Endodermal cell (in vitro differentiated cells): ENCODE measurements around the gene RHCE. TPM values are rescaled to one million over a fixed set of nuclear protein-coding genes. Genes with fewer than 3 reads are reported as not detected.

Source experiments
- DNase-seq: peaks from one replicate; pipeline ENCODE4 v3.0.0-alpha.2; 2017
- H3K27ac ChIP-seq: 2 replicates; pipeline ENCODE4 v1.5.1; 2013; ENCODE audit warnings: mild to moderate bottlenecking, low read depth, low read length, moderate library complexity
- H3K27me3 ChIP-seq: 2 replicates; pipeline ENCODE4 v1.6.1; 2013; ENCODE audit warnings: mild to moderate bottlenecking, low read length, moderate library complexity; ENCODE audit not compliant: insufficient read depth, control insufficient read depth, poor library complexity, severe bottlenecking
- H3K36me3 ChIP-seq: 2 replicates; pipeline ENCODE4 v1.7.0; 2013; ENCODE audit warnings: mild to moderate bottlenecking, low read length, moderate library complexity; ENCODE audit not compliant: control insufficient read depth, insufficient read depth
- H3K4me1 ChIP-seq: one replicate; pipeline ENCODE4 v1.7.0; 2013; ENCODE audit warnings: low read length; ENCODE audit not compliant: control insufficient read depth, insufficient read depth
- H3K4me3 ChIP-seq: 2 replicates; pipeline ENCODE4 v1.5.1; 2013; ENCODE audit warnings: mild to moderate bottlenecking, low read length, moderate library complexity
- H3K9ac ChIP-seq: 2 replicates; pipeline ENCODE4 v1.6.1; 2013; ENCODE audit warnings: mild to moderate bottlenecking, low read length, moderate library complexity; ENCODE audit not compliant: poor library complexity, severe bottlenecking; ENCODE audit errors: extremely low read depth
- H3K9me3 ChIP-seq: 2 replicates; pipeline ENCODE4 v1.6.1; 2013; ENCODE audit warnings: mild to moderate bottlenecking, low read length, moderate library complexity; ENCODE audit not compliant: control insufficient read depth
- H3K27ac Mint-ChIP-seq: 2 replicates; pipeline ENCODE4 v1.8.0; 2020; ENCODE audit warnings: mixed read lengths
- H3K27me3 Mint-ChIP-seq: 2 replicates; pipeline ENCODE4 v1.8.0; 2021; ENCODE audit warnings: mild to moderate bottlenecking, mixed read lengths; ENCODE audit not compliant: insufficient read depth
- H3K36me3 Mint-ChIP-seq: 2 replicates; pipeline ENCODE4 v1.8.0; 2020; ENCODE audit warnings: low read depth, mixed read lengths
- H3K4me1 Mint-ChIP-seq: 2 replicates; pipeline ENCODE4 v1.8.0; 2020; ENCODE audit warnings: mixed read lengths
- H3K4me3 Mint-ChIP-seq: 2 replicates; pipeline ENCODE4 v1.8.0; 2020; ENCODE audit warnings: mild to moderate bottlenecking, moderate library complexity, mixed read lengths
- H3K9me3 Mint-ChIP-seq: 2 replicates; pipeline ENCODE4 v1.8.0; 2020; ENCODE audit warnings: mild to moderate bottlenecking, mixed read lengths
- WGBS, 2 experiments: methylation state at CpG; one replicate each; pipeline versions ENCODE4 v1.1.5 to v1.1.7; 2013; ENCODE audit warnings: missing lambda C conversion rate in 2 of 2, mixed read lengths in 1 of 2; ENCODE audit not compliant: insufficient coverage in 1 of 2, insufficient read length in 1 of 2; 5-methylcytosine and 5-hydroxymethylcytosine counted together
- total RNA-seq, 2 donors: library from RNA; stranded (reverse); fragmentation: NEBNext Ultra II Directional in 1 of 2; extraction: Animal tissue kit (Norgen Biotek cat#: 25700) in 1 of 2; gene quantifications; 2 replicates in 1 of 2; 3 replicates in 1 of 2; pipeline ENCODE4 v1.2.1, GENCODE V29; 2021
- TF ChIP-seq, protein P1 (sequence below): fragments of 200-600 bp; sonication (generic); conservative IDR thresholded peaks from 2 replicates; pipeline ENCODE4 v1.5.0; 2021; ENCODE audit warnings: antibody characterized with exemption, mild to moderate bottlenecking

Gene RHCE
- total RNA-seq, 2 donors from 2014 or later: 0.33 to 0.40 TPM

DNA sequence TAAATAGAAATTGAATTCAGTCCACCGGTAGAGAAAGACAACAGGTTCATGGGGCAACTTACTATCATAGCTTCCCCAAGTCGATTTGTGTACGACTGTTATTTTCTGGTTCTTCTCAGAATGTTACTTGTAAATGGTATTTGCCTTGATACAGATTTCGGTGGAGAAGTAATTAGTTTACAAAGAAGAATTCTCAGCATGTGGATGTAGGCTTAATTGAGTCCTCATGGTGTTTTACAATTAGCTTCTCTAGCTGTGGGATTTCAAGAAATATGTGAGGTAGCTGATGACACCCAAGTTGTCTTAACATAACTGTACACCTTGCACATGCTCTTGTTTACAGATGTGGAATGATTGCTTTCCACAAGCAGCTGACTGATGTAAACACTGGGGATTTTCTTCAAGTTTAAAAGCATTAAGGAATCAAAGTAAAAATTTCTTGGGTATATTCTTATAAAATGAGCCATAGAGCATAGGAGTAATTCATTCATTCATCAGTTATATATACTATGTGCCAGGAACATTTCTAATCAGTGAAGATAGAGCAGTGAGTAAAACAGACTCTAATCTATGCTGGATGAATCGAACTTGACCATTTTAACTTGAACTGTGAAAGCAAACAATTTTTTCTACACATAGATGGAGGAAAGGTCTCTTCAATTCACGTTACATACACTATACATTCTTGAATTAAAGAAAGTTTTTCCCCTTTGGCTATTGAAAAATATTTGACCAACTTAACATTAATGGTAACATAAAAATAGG is 11.5 kb upstream of the RHCE start:
- Mint-ChIP-seq H3K9me3 (no peaks in the 10 kb centered on the region), H3K27ac (no peak overlapping the region), H3K4me3 (peak overlapping the region; percentile 86), H3K4me1 (peaks cover 20% of the 10 kb centered on the region), H3K27me3 (peaks cover 9% of the 10 kb centered on the region), H3K36me3 (no peaks in the 10 kb centered on the region)
- H3K4me3 ChIP-seq: peak overlapping the region; percentile 94
- no peaks in the 10 kb centered on the region for H3K36me3 ChIP-seq
- peaks cover 2% of the 10 kb centered on the region for H3K4me1 ChIP-seq
- no peak for DNase-seq
- H3K9ac ChIP-seq: peak overlapping the region; percentile 47
- H3K27me3 ChIP-seq: peaks cover 7% of the 10 kb centered on the region
- WGBS, 2 experiments: 36 to 41% methylated on average over 5 to 6 of the region's 6 CpGs
- TF ChIP-seq, protein P1, sequence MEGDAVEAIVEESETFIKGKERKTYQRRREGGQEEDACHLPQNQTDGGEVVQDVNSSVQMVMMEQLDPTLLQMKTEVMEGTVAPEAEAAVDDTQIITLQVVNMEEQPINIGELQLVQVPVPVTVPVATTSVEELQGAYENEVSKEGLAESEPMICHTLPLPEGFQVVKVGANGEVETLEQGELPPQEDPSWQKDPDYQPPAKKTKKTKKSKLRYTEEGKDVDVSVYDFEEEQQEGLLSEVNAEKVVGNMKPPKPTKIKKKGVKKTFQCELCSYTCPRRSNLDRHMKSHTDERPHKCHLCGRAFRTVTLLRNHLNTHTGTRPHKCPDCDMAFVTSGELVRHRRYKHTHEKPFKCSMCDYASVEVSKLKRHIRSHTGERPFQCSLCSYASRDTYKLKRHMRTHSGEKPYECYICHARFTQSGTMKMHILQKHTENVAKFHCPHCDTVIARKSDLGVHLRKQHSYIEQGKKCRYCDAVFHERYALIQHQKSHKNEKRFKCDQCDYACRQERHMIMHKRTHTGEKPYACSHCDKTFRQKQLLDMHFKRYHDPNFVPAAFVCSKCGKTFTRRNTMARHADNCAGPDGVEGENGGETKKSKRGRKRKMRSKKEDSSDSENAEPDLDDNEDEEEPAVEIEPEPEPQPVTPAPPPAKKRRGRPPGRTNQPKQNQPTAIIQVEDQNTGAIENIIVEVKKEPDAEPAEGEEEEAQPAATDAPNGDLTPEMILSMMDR: no peak
- no peak overlapping the region for H3K27ac ChIP-seq
- no peaks in the 10 kb centered on the region for H3K9me3 ChIP-seq

DNA sequence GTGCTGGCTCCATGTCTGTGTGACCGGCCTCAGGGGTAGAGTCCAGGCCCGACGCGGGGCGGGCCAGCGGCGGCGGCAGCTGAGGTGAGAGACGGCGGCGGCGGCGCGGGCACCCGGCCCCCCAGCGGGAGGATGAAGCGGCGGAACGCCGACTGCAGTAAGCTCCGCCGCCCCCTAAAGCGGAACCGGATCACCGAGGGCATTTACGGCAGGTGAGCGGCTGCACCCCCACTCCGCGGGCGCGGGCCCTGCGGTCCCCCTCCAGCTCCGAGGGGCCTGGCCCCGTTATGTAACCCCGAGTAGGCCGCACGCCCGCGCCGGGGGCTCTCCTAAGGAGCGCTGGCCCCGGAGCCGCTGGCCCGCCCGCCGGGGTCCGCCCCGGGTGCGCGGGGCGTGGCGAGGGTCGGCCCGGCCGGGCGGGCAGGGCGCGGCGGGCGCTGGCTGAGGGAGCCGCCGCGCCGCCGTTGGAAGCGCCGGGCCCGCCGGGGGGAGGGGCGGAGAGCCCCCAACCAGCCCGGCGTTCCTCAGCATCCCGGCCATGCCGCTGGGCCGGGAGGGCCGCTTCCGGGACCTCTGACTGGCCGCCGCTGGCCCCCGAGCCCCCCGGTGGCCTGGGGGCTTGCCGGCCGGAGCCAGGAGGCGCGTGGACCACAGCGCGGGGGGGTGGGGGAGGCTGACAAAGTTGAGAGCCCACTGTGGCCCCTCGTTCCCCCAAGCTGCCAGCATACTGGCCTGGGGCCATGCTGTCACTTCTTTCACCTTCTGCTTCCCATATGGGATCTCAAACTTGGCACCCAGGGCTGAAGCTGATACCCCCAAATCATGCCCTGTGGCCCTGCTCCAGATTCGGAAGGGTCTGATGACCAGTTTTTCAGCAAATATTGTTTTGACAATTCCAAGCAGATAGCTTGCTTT is 10.6 kb upstream of the RHCE start:
- no peak for DNase-seq
- Histone ChIP-seq H3K36me3 (no peaks in the 10 kb centered on the region), H3K9ac (peak overlapping the region; percentile 63), H3K4me1 (peaks cover 2% of the 10 kb centered on the region), H3K4me3 (peak overlapping the region; percentile 98), H3K27me3 (peaks cover 7% of the 10 kb centered on the region), H3K9me3 (no peaks in the 10 kb centered on the region), H3K27ac (peak overlapping the region; percentile 88)
- TF ChIP-seq, protein P1: peak; percentile 23
- Mint-ChIP-seq H3K9me3 (no peaks in the 10 kb centered on the region), H3K4me1 (peaks cover 20% of the 10 kb centered on the region), H3K27ac (no peak overlapping the region), H3K4me3 (peak overlapping the region; percentile 86), H3K27me3 (peaks cover 9% of the 10 kb centered on the region), H3K36me3 (no peaks in the 10 kb centered on the region)
- 0% methylated on average over 8 to 89 of the region's 89 CpGs for WGBS, 2 experiments

DNA sequence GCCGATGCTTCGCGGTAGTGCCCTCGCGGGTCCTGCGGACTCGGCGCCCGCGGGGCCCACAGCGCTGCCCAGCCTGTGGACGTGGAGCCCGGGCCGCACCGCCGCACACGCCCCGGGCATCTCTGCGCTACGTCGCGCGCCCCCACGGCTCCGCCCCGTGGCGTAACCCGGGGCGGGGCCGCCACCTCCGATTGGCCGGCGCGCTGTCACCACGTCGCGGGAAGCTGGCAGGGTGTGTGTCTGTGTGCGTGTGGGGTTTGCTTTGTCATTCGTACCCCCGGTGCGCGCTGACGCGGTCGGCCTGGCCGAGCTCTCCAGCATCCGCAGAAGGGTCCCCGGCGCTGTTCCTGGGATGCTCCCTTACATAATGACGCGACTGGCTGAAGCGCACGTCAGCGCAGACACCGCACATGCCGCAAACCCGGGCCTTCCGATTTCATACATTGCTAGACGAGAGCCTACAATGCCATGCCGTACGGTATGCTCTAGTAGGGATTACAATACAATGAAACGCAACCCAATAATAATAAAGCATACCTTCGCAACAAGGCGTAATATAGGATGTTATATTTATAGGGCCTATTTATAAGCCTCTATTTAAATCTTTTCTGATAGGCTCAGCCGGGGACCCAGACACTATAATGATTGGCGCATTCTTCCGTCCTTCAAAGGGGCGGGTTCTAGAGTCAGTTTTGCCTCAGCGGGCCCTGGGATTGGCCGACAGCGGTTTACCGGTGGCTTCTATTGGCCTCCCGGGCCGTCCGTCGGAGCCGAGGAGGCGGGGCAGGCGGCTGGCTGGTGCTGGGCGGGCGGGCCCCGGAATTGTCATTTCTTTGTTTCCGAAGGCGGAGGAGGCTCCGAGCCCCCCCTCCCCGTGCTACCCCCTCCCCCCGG is 9.7 kb upstream of the RHCE start, which contains the start of gene MACO1:
Gene MACO1, plus strand, starts transcription at position 825 of the 894 bp plus-strand sequence. CDS start 202 bp downstream, outside the sequence.
- peaks cover 17% of the 10 kb centered on the region for H3K4me1 Mint-ChIP-seq
- peak within 1 kb of the TSS; percentile 75 for H3K9ac ChIP-seq
- peaks cover 9% of the 10 kb centered on the region for H3K27me3 Mint-ChIP-seq
- peak; percentile 99 for DNase-seq
- TF ChIP-seq, protein P1: no peak
- H3K9me3 ChIP-seq: no peaks in the 10 kb centered on the region
- H3K36me3 Mint-ChIP-seq: no peaks in the 10 kb centered on the region
- H3K9me3 Mint-ChIP-seq: no peaks in the 10 kb centered on the region
- H3K4me3 Mint-ChIP-seq: peak within 1 kb of the TSS; percentile 86
- no peaks in the 10 kb centered on the region for H3K36me3 ChIP-seq
- 0% methylated on average over 13 to 85 of the region's 87 CpGs for WGBS, 2 experiments
- H3K4me3 ChIP-seq: peak within 1 kb of the TSS; percentile 98
- H3K4me1 ChIP-seq: no peaks in the 10 kb centered on the region
- peak within 1 kb of the TSS; percentile 97 for H3K27ac Mint-ChIP-seq
- peak within 1 kb of the TSS; percentile 97 for H3K27ac ChIP-seq
- H3K27me3 ChIP-seq: peaks cover 7% of the 10 kb centered on the region
